LNCAP (cell line): ENCODE data around the gene ILF2.
A peak's percentile ranks its signal among the peaks of the same experiment; 100 is the strongest.

ENCODE experiments used
- CTCF ChIP-seq: fragments of 450-650 bp; IDR thresholded peaks from 2 replicates; pipeline ENCODE4 v1.5.1; 2017; ENCODE audit warnings: mild to moderate bottlenecking

ILF2 gene

GRCh38 chr1:153633161-153633753 is 37.5 kb downstream of the ILF2 start:
- TF ChIP-seq CTCF, result no peak

DNA sequence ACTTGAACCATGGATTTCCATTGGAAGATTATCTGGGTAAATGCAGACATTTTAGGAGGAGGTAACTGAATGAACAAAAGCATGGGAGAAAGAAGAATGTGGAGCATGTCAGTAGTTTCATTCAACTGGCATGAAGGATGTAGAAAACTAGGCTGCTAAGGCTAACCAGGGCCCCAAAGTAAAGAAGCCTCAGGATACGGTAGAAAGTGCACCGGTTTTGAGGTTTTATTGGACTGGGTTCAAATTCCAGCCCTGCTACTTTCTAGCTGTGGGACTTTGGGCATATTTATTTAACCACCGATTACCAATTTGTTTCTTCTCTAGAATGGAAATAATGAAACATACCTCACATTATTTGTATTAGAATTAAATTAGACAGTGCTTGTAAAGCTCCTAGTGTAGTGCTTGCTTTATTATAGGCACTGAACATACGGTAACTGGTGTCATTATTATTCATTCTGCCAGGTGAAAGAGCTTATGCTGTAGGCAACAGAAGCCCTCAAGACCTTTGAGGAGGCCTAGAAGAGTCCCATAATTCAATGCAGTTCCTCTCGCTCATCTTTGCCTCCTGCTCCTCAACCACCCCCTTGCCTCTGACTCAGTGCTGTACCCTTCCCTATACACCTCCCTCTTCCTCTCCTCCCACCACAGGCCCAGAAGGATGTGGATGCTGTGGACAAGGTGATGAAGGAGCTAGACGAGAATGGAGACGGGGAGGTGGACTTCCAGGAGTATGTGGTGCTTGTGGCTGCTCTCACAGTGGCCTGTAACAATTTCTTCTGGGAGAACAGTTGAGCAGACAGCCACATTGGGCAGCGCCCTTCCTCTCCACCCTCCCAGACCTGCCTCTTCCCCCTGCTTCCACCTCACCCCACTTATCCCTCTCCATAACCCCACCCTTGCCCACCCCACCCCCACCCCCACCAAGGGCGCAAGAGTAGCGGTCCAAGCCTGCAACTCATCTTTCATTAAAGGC is 39.5 kb downstream of the ILF2 start:
- TF ChIP-seq CTCF, result no peak

DNA sequence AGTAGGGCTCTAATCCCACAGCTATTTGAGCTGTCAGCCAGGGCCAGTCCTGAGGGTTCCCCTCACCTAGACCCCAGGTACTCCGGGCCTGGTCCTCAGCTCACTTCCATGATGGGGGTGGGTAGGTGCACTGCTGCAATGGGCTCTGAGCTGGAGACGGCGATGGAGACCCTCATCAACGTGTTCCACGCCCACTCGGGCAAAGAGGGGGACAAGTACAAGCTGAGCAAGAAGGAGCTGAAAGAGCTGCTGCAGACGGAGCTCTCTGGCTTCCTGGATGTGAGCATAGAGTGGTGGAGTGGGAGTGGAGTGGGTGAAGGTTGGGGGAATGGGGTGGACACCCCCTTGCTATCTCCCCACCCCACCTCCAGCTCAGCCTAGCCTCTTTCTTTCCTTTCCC is 40.4 kb downstream of the ILF2 start:
- no peak for TF ChIP-seq CTCF

- TF ChIP-seq CTCF, result no peak
Observed at GRCh38 chr1:153629971-153630370, 40.8 kb downstream of the ILF2 start.

GRCh38 chr1:153629343-153629665 is 41.5 kb downstream of the ILF2 start:
- no peak for TF ChIP-seq CTCF

GRCh38 chr1:153628638-153629342 is 42.0 kb downstream of the ILF2 start:
- no peak for TF ChIP-seq CTCF

DNA sequence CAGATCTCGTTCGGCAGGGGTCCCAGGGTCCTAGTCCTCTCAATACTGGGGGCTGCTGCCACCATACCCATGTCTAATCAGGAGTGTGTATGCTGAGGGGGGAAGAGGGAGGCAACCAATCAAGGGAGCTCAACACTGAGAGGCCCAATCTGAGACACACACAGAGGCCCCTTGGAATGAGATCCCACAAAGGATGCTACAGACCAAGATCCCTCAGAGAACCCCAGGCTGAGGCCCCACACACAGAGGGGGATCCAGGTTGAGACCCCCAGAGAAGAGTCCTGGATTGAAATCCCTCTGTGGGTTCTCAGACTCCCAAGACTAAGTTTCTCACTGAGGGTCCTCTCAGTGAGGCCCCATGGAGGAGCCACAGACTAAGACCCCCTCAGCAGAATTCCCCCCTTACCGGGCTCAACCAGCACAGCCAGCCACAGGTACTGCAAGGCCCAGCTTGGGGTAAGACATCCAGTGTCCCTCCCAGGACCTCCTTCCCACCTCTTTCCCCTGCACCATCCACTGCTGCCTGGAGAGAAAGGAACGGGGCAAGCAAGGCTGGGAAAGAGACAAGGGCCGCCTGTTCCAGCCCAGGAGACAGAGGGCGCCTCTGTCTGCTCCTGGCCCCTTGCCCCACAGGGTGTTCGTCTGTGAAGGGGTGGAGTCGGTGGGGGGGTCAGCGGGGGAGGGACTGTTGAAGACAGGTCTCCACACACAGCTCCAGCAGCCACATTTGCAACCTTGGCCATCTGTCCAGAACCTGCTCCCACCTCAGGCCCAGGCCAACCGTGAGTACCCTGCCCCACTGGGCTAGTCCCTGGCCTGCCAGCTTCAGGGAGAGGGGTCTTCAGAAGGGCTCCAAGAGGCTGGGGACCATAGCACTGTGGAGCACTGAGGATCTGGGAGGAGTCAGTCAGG is 42.8 kb downstream of the ILF2 start, which contains the start of gene S100A1:
S100A1 (plus strand) TSS at position 720 of the 912 bp plus-strand sequence. CDS start 2,088 bp downstream, outside the sequence.
- peak; percentile 12; the same call in 1 of the 2 replicates for TF ChIP-seq CTCF
